H1 (cell line): ENCODE data around the gene PDE4D. TPM values are rescaled to one million over a fixed set of nuclear protein-coding genes. Genes with fewer than 3 reads are reported as not detected.

Experiments used
- GTF2F1 ChIP-seq: IDR thresholded peaks from 2 replicates; pipeline ENCODE4 v1.6.1; 2012; ENCODE audit warnings: low read depth, low read length, improper control_type of control experiment, borderline replicate concordance
- NRF1 ChIP-seq: IDR thresholded peaks from 2 replicates; pipeline ENCODE4 v1.6.1; 2011; ENCODE audit warnings: mild to moderate bottlenecking, low read depth, low read length, improper control_type of control experiment
- POLR2AphosphoS5 ChIP-seq: IDR thresholded peaks from 2 replicates; pipeline ENCODE4 v1.6.1; 2011; ENCODE audit warnings: low read depth, low read length
- SP1 ChIP-seq: IDR thresholded peaks from 2 replicates; pipeline ENCODE4 v1.6.1; 2011; ENCODE audit warnings: low read depth, low read length
- SUZ12 ChIP-seq: fragments of 200-600 bp; sonication (generic); IDR thresholded peaks from 2 replicates; pipeline ENCODE4 v1.6.1; 2012; ENCODE audit warnings: mild to moderate bottlenecking, inconsistent platforms, low read length, moderate library complexity, mixed read lengths
- polyA plus RNA-seq, 7 experiments: library from polyadenylated mRNA; depleted of rRNA in 3 of 7; stranded (reverse) in 5 of 7; unstranded in 2 of 7; fragments of >200 nt in 5 of 7; fragments of 200-250 nt in 2 of 7; gene quantifications; 1 replicate in 5 of 7; 2 replicates in 1 of 7; 4 replicates in 1 of 7; pipeline versions ENCODE4 v1.2.1 to v1.2.3, GENCODE V29; 2011 to 2013; ENCODE audit warnings: missing spikeins in 2 of 7, mixed read lengths in 2 of 7
- total RNA-seq: library from RNA; stranded (reverse); fragmentation: NEBNext Ultra II Directional; extraction: Animal tissue kit (Norgen Biotek cat#: 25700); gene quantifications from 2 replicates; pipeline ENCODE4 v1.2.1, GENCODE V29; 2021
- TF ChIP-seq, protein P1 (sequence below): fragments of 300-600 bp; sonication (generic); IDR thresholded peaks from 2 replicates; pipeline ENCODE4 v1.7.1; 2012; ENCODE audit warnings: low read length, moderate library complexity, mild to moderate bottlenecking, inconsistent platforms; ENCODE audit not compliant: insufficient replicate concordance
- TF ChIP-seq, protein P2 (sequence below): IDR thresholded peaks from 2 replicates; pipeline ENCODE4 v1.6.1; 2011; ENCODE audit warnings: low read length, improper control_type of control experiment

The PDE4D gene
- total and polyA plus RNA-seq, 2 of the 8 experiments (the other 6 are each of a cell fraction or from before 2014, with no cell fraction given): 2.3 to 3.7 TPM

DNA sequence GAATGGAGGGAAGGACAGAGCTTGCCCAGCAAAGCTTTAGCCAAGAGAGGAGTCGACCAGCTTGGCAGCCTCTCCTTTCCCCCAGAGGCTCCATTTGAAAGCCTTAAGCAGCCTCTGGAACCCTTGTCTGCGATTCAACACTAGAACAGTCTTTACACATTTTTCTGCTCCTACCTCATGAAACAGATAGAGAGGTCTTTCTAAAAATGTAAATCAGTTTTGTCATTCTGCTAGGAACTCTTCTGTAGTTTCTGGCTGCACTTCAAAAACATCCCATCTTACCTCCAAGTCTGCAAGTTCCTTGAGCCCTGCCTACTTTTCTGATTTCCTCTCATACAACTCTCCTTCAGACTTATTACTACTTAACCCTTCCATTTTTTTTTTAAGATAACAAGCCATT is 70.1 kb downstream of the PDE4D start (continued):
- TF ChIP-seq, protein P1, sequence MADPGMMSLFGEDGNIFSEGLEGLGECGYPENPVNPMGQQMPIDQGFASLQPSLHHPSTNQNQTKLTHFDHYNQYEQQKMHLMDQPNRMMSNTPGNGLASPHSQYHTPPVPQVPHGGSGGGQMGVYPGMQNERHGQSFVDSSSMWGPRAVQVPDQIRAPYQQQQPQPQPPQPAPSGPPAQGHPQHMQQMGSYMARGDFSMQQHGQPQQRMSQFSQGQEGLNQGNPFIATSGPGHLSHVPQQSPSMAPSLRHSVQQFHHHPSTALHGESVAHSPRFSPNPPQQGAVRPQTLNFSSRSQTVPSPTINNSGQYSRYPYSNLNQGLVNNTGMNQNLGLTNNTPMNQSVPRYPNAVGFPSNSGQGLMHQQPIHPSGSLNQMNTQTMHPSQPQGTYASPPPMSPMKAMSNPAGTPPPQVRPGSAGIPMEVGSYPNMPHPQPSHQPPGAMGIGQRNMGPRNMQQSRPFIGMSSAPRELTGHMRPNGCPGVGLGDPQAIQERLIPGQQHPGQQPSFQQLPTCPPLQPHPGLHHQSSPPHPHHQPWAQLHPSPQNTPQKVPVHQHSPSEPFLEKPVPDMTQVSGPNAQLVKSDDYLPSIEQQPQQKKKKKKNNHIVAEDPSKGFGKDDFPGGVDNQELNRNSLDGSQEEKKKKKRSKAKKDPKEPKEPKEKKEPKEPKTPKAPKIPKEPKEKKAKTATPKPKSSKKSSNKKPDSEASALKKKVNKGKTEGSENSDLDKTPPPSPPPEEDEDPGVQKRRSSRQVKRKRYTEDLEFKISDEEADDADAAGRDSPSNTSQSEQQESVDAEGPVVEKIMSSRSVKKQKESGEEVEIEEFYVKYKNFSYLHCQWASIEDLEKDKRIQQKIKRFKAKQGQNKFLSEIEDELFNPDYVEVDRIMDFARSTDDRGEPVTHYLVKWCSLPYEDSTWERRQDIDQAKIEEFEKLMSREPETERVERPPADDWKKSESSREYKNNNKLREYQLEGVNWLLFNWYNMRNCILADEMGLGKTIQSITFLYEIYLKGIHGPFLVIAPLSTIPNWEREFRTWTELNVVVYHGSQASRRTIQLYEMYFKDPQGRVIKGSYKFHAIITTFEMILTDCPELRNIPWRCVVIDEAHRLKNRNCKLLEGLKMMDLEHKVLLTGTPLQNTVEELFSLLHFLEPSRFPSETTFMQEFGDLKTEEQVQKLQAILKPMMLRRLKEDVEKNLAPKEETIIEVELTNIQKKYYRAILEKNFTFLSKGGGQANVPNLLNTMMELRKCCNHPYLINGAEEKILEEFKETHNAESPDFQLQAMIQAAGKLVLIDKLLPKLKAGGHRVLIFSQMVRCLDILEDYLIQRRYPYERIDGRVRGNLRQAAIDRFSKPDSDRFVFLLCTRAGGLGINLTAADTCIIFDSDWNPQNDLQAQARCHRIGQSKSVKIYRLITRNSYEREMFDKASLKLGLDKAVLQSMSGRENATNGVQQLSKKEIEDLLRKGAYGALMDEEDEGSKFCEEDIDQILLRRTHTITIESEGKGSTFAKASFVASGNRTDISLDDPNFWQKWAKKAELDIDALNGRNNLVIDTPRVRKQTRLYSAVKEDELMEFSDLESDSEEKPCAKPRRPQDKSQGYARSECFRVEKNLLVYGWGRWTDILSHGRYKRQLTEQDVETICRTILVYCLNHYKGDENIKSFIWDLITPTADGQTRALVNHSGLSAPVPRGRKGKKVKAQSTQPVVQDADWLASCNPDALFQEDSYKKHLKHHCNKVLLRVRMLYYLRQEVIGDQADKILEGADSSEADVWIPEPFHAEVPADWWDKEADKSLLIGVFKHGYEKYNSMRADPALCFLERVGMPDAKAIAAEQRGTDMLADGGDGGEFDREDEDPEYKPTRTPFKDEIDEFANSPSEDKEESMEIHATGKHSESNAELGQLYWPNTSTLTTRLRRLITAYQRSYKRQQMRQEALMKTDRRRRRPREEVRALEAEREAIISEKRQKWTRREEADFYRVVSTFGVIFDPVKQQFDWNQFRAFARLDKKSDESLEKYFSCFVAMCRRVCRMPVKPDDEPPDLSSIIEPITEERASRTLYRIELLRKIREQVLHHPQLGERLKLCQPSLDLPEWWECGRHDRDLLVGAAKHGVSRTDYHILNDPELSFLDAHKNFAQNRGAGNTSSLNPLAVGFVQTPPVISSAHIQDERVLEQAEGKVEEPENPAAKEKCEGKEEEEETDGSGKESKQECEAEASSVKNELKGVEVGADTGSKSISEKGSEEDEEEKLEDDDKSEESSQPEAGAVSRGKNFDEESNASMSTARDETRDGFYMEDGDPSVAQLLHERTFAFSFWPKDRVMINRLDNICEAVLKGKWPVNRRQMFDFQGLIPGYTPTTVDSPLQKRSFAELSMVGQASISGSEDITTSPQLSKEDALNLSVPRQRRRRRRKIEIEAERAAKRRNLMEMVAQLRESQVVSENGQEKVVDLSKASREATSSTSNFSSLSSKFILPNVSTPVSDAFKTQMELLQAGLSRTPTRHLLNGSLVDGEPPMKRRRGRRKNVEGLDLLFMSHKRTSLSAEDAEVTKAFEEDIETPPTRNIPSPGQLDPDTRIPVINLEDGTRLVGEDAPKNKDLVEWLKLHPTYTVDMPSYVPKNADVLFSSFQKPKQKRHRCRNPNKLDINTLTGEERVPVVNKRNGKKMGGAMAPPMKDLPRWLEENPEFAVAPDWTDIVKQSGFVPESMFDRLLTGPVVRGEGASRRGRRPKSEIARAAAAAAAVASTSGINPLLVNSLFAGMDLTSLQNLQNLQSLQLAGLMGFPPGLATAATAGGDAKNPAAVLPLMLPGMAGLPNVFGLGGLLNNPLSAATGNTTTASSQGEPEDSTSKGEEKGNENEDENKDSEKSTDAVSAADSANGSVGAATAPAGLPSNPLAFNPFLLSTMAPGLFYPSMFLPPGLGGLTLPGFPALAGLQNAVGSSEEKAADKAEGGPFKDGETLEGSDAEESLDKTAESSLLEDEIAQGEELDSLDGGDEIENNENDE: no peak
- TF ChIP-seq POLR2AphosphoS5 (no peak), NRF1 (no peak), SUZ12 (no peak), SP1 (no peak), GTF2F1 (no peak)
- TF ChIP-seq, protein P2, sequence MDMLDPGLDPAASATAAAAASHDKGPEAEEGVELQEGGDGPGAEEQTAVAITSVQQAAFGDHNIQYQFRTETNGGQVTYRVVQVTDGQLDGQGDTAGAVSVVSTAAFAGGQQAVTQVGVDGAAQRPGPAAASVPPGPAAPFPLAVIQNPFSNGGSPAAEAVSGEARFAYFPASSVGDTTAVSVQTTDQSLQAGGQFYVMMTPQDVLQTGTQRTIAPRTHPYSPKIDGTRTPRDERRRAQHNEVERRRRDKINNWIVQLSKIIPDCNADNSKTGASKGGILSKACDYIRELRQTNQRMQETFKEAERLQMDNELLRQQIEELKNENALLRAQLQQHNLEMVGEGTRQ: no peak
